HEK293 (cell line): ENCODE data around the gene NSD1.

Experiments used
- BCL11B ChIP-seq: fragments of 450-650 bp; formaldehyde crosslinking; IDR thresholded peaks from 2 replicates; pipeline ENCODE4 v1.5.1; 2016; ENCODE audit warnings: low read depth, missing biosample characterization, missing genetic modification characterization
- FEZF1 ChIP-seq: fragments of 450-650 bp; formaldehyde crosslinking; IDR thresholded peaks from 2 replicates; pipeline ENCODE4 v1.5.1; 2016; ENCODE audit warnings: missing biosample characterization, missing genetic modification characterization
- IKZF3 ChIP-seq: fragments of 450-650 bp; IDR thresholded peaks from 2 replicates; pipeline ENCODE4 v1.5.0; 2018; ENCODE audit warnings: missing biosample characterization, mild to moderate bottlenecking, missing genetic modification characterization, moderate library complexity
- PRDM4 ChIP-seq: fragments of 450-650 bp; formaldehyde crosslinking; IDR thresholded peaks from 2 replicates; pipeline ENCODE4 v1.5.1; 2017; ENCODE audit warnings: missing biosample characterization, missing genetic modification characterization
- ZBTB10 ChIP-seq: fragments of 450-650 bp; formaldehyde crosslinking; IDR thresholded peaks from 2 replicates; pipeline ENCODE4 v1.5.1; 2016; ENCODE audit warnings: missing biosample characterization, missing genetic modification characterization
- ZBTB6 ChIP-seq: fragments of 450-650 bp; formaldehyde crosslinking; IDR thresholded peaks from 2 replicates; pipeline ENCODE4 v1.5.1; 2017; ENCODE audit warnings: missing biosample characterization, missing genetic modification characterization
- ZNF133 ChIP-seq: fragments of 450-650 bp; formaldehyde crosslinking; IDR thresholded peaks from 2 replicates; pipeline ENCODE4 v1.5.1; 2016; ENCODE audit warnings: missing biosample characterization, missing genetic modification characterization
- ZNF211 ChIP-seq: fragments of 450-650 bp; formaldehyde crosslinking; IDR thresholded peaks from 2 replicates; pipeline ENCODE4 v1.5.1; 2016; ENCODE audit warnings: low read depth, missing biosample characterization, missing genetic modification characterization
- ZNF221 ChIP-seq: fragments of 450-650 bp; formaldehyde crosslinking; IDR thresholded peaks from 2 replicates; pipeline ENCODE4 v1.5.1; 2017; ENCODE audit warnings: missing biosample characterization, missing genetic modification characterization, borderline replicate concordance
- ZNF274 ChIP-seq, 2 experiments: fragments of 200-500 bp in 1 of 2; fragments of 450-650 bp in 1 of 2; sonication (Bioruptor generic) in 1 of 2; formaldehyde crosslinking in 1 of 2; IDR thresholded peaks; 2 replicates each; pipeline versions ENCODE4 v1.5.1 to v1.6.1; 2014 to 2016; ENCODE audit warnings: borderline replicate concordance in 1 of 2, inconsistent platforms in 1 of 2, low read length in 1 of 2, missing biosample characterization in 1 of 2, missing genetic modification characterization in 1 of 2
- ZNF280C ChIP-seq: fragments of 450-650 bp; formaldehyde crosslinking; IDR thresholded peaks from 2 replicates; pipeline ENCODE4 v1.5.1; 2016; ENCODE audit warnings: missing biosample characterization, missing genetic modification characterization
- ZNF362 ChIP-seq: fragments of 450-650 bp; formaldehyde crosslinking; IDR thresholded peaks from 2 replicates; pipeline ENCODE4 v1.5.1; 2016; ENCODE audit warnings: missing biosample characterization, missing genetic modification characterization
- ZNF391 ChIP-seq: fragments of 450-650 bp; formaldehyde crosslinking; IDR thresholded peaks from 2 replicates; pipeline ENCODE4 v1.5.1; 2016; ENCODE audit warnings: low read depth, missing biosample characterization, missing genetic modification characterization, borderline replicate concordance
- ZNF518A ChIP-seq: fragments of 450-650 bp; formaldehyde crosslinking; conservative IDR thresholded peaks from 2 replicates; pipeline ENCODE4 v1.5.1; 2016; ENCODE audit warnings: low read depth, missing biosample characterization, missing genetic modification characterization
- ZNF544 ChIP-seq: fragments of 450-650 bp; formaldehyde crosslinking; IDR thresholded peaks from 2 replicates; pipeline ENCODE4 v1.5.0; 2017; ENCODE audit warnings: missing biosample characterization, missing genetic modification characterization
- ZNF558 ChIP-seq: fragments of 450-650 bp; formaldehyde crosslinking; IDR thresholded peaks from 2 replicates; pipeline ENCODE4 v1.5.1; 2016; ENCODE audit warnings: missing biosample characterization, missing genetic modification characterization
- ZNF560 ChIP-seq: fragments of 450-650 bp; formaldehyde crosslinking; IDR thresholded peaks from 2 replicates; pipeline ENCODE4 v1.5.1; 2017; ENCODE audit warnings: missing biosample characterization, missing genetic modification characterization, borderline replicate concordance
- ZNF747 ChIP-seq: fragments of 450-650 bp; formaldehyde crosslinking; IDR thresholded peaks from 2 replicates; pipeline ENCODE4 v1.5.1; 2016; ENCODE audit warnings: missing biosample characterization, missing genetic modification characterization
- ZNF768 ChIP-seq: fragments of 450-650 bp; formaldehyde crosslinking; IDR thresholded peaks from 2 replicates; pipeline ENCODE4 v1.5.1; 2018; ENCODE audit warnings: missing biosample characterization, mild to moderate bottlenecking, missing genetic modification characterization
- ZNF791 ChIP-seq: fragments of 450-650 bp; formaldehyde crosslinking; IDR thresholded peaks from 2 replicates; pipeline ENCODE4 v1.5.1; 2016; ENCODE audit warnings: missing biosample characterization, missing genetic modification characterization
- ZNF830 ChIP-seq: fragments of 450-650 bp; IDR thresholded peaks from 2 replicates; pipeline ENCODE4 v1.5.0; 2018; ENCODE audit warnings: missing biosample characterization, missing genetic modification characterization, low read depth, mild to moderate bottlenecking, moderate library complexity
- ZSCAN16 ChIP-seq: fragments of 450-650 bp; formaldehyde crosslinking; IDR thresholded peaks from 2 replicates; pipeline ENCODE4 v1.5.1; 2016; ENCODE audit warnings: missing biosample characterization, missing genetic modification characterization
- ZSCAN30 ChIP-seq: fragments of 450-650 bp; IDR thresholded peaks from 2 replicates; pipeline ENCODE4 v1.5.1; 2018; ENCODE audit warnings: missing biosample characterization, mild to moderate bottlenecking, missing genetic modification characterization, moderate library complexity

The NSD1 gene

GRCh38 chr5:177309351-177310191 is 176.0 kb downstream of the NSD1 start (continued):
- TF ChIP-seq ZNF221: no peak
- TF ChIP-seq ZNF274 (IDR thresholded peaks at IDR 0.05; ENCODE audit: low read length): no peak
- TF ChIP-seq ZNF274 (tag by site-specific recombination; IDR thresholded peaks at IDR 0.05; ENCODE audit: borderline replicate concordance): no peak
- TF ChIP-seq ZNF560 (tag by site-specific recombination): no peak
- TF ChIP-seq ZSCAN16 (tag by site-specific recombination): peak; percentile 62; the same call in 1 of the 2 replicates
- TF ChIP-seq ZNF280C (tag by site-specific recombination): no peak
- TF ChIP-seq ZNF544: no peak
- no peak for TF ChIP-seq ZBTB10 (tag by site-specific recombination)
- no peak for TF ChIP-seq ZBTB6 (tag by site-specific recombination)
- no peak for TF ChIP-seq ZNF391 (tag by site-specific recombination)
- no peak for TF ChIP-seq ZNF518A (tag by site-specific recombination)
- no peak for TF ChIP-seq PRDM4 (tag by site-specific recombination)
- TF ChIP-seq ZNF133 (tag by site-specific recombination): no peak
- TF ChIP-seq ZNF768 (tag by site-specific recombination): no peak
- TF ChIP-seq ZNF211 (tag by site-specific recombination): no peak
- no peak; the same call in 1 of the 2 replicates for TF ChIP-seq ZSCAN30 (tag by site-specific recombination)
- no peak for TF ChIP-seq FEZF1 (tag by site-specific recombination)
- no peak for TF ChIP-seq ZNF830 (tag by site-specific recombination)
- no peak for TF ChIP-seq BCL11B
- TF ChIP-seq ZNF791 (tag by site-specific recombination): no peak
- peak; percentile 66 for TF ChIP-seq IKZF3 (tag by site-specific recombination)
- TF ChIP-seq ZNF558: no peak
- no peak for TF ChIP-seq ZNF362 (tag by site-specific recombination)
- TF ChIP-seq ZNF747 (tag by site-specific recombination): no peak
